ELR (cell line): ENCODE measurements around the gene ZMYND10.

Experiments
- DNase-seq: peaks from one replicate; pipeline ENCODE4 v3.0.0-alpha.2; 2015; ENCODE audit warnings: low read depth

ZMYND10 gene

DNA sequence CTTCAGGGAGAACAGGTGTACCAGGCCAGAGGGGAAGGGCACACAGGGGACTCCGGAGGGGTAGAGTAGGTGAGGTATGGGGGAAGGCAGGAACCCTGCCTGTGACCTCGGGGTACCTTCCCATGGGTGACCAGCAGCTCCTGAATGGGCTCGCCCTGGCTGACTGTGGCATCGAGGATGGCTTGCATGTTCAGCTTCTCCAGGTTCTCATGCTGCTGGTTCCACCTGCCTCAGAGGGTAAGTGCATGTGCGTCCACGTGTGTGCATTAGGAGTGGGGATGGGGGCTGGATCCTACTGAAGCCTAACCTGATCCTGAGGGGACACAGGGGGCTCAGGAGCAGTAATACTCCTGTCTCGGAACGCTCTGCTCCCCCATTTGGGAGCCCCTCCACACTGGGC, 524 bp downstream of the ZMYND10 start:
- DNase-seq, result no peak

DNA sequence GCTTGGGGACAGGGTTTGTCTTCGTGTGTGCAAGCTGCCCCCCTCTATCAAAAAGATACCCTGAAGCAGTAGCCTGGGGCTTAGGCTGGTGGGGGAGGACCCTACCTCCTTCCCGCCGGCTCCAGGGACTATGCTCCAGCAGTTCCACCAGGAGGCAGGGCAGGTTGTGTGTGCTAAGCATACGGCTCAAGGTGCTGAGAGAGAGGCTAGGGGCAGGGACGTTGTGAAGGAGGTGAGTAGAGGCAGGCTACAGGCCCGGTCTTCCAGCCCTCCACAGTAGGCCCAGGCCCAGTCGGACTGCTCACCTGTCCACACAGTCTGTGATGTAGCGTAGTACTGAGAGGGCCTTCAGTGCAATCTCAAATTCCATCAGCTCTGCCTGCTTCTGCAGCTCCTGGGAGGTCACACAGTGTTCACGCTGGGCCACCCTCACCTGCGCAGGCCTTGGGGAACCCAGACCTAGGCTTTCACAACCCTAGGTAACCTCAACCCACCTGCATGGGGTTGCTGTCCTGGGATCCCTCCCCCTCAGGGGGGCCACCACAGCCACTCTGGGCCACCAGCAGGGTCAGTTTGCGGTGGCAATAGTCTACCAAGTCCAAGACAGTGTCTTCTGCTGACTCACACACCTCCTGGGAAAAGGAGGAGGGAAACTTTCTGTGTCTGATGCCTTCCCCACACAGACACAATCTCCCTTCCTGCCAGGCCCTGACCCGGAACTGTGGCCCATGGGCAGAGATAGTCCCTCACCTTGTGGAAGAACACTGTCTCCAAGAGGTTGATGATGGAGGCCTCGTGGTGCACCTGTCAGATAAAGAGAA, 2.5 kb downstream of the ZMYND10 start:
- DNase-seq, result no peak

DNA sequence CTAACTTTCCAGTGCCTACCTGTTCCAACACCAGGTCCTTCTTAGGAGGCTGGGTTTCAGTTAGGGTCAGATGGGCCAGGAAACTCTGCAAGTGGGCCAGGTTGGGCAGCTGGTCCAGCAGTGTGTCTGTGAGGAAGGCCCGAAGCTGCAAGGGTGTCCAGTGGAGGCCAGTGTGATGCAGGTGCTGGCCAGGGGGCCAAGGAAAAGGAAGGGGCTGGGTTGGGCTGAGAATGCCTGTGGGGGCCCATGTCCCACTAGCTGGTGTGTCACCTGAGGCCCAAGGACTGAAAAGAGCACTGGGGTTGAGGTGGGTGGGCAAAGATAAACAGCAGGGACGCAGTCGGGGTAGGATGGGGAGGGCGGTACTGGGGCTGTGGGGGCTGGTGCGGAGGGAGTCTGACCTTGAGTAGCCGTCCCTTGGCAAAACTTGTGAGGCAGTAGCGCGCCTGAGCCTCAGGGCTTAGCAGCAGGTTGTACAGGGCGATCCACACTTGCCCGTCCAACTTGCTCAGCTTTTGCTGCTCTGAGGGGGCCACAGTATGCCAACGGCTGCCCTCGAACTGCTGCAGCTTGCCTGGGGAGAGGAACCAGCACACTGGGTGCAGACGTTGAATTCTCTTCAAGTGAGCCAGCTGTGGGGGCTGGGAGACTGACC, 3.4 kb downstream of the ZMYND10 start:
- no peak for DNase-seq

DNA sequence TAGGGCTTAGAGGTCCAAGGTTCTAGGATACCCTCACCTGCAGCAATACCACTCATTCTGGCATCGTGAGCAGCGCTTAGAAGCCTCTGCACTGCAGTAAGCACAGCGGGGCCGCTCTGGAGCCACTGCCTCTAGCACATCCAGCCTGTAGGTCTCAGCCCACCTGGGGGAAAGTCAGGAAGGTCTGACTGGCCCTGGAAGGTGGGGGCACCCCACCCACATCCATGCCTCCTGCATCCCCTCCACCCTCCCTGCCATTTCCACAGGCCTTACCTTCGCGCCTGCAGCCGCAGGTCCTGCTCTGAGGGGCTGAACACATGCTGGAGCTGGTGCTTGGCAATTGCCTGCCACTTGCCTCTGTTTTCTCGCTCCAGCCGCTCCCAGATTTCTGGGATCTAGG, 4.0 kb downstream of the ZMYND10 start:
- DNase-seq, result no peak

DNA sequence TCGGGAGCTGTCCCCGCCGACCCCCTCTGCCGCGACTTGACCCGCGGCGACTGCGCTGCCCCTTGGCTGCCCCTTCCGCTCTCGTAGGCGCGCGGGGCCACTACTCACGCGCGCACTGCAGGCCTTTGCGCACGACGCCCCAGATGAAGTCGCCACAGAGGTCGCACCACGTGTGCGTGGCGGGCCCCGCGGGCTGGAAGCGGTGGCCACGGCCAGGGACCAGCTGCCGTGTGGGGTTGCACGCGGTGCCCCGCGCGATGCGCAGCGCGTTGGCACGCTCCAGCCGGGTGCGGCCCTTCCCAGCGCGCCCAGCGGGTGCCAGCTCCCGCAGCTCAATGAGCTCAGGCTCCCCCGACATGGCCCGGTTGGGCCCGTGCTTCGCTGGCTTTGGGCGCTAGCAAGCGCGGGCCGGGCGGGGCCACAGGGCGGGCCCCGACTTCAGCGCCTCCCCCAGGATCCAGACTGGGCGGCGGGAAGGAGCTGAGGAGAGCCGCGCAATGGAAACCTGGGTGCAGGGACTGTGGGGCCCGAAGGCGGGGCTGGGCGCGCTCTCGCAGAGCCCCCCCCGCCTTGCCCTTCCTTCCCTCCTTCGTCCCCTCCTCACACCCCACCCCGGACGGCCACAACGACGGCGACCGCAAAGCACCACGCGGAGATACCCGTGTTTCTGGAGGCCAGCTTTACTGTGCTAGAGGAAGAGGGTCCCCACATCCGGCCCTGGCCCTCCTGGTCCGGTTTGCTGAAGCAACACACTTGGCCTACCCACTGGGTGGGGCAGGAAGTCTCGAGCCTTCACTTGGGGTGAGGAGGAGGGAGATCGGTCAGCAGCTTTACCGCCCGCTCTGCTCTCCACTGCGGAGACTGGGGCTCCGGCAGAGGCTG, 4.8 kb downstream of the ZMYND10 start, which contains the start of gene RASSF1:
RASSF1 (minus strand) TSS at position 389 of the 882 bp plus-strand sequence; CDS start at position 358, 31 bp downstream.
- peak; percentile 79 for DNase-seq

DNA sequence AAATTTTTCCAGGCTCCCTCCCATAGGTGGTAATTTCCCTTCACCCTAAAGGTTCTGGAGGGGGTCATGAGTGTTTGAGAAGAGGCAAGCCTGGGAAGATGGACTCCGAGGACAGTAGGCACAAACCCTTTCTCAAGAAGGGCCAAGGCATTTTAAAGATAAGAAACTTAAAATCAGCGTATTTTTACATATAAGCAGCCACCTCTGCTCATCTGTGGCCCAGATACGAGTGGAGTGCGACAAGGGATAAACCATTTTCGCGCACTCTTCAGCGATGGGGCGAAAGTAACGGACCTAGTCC, 5.4 kb downstream of the ZMYND10 start:
- no peak for DNase-seq

DNA sequence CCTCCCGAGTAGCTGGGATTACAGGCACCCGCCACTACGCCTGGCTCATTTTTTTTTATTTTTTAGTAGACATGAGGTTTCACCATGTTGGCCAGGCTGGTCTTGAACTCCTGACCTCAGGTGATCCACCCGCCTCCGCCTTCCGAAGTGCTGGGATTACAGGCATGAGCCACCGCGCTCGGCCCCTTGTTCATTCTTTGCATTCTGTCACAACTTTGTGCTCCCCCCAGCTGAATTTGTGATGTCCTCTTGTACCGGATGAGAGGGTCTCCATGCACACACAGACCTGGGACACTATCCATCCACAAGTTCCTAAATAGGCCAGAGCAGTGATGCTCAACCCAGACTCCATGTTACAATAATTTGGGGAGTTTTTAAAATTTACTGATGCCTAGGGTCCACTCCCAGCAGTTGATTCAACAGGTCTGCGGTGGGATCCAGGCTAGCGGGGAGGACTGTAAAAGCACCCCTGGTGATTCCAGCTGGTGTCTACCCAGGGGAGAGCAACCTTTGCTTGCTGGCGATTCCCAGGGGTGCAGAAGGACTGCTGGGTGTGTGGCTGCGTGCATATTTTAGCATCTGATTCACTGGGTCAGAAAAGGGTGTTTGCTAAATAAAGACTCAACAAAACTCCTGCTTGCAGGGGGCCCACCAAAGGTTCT, 5.9 kb downstream of the ZMYND10 start:
- DNase-seq, result peak; percentile 57

DNA sequence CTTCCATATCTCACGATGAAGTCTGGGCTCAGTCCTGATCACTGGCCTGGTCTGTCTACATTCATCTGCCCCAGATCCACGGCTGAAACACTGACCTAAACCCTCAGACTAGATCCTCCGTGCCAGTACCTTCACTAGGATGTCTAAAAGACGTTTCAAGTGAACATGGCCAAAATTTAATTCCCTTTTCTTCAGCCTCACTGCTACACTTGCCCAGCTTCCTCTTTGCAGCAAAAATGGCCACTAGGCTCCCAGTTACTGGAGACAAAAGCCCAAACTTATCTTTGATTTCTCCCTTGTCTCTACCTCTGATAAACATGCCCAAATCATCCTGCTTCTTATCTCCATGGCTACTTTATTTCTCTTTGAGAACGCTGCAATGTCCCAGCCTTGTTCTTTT, 6.6 kb downstream of the ZMYND10 start:
- peak; percentile 29 for DNase-seq

DNA sequence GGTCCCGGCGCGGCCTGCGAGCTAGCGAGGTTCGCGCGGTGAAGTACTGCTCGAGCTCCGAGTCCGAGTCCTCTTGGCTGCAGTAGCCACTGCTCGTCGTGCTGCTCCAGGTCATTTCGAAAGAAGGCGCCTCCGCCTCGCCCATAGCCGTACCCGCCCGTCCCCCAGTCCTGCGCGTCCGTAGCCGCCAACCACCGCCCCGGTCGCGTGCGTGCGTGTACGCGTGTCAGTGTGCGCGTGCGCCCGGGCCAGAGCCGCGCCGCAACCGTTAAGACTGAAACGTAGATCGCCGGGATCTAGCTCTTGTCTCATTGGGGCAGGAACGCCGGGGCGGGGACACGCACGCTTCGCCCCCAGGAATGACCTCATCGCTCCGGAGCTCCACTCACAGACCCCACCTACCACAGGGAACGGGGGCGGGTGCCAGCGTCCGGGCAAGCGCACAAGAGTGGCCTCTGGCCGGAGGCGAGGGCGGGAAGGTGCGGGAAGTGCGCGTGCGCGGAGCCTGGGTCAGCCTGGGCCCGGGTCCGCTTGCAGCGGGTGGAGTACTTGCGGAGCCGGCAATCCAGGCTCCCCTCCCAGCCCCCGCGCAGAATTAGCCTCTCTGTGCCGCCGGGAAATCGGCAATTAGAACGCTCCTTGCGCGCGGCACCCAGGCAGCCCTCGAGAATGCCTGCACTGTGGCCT, 8.2 kb downstream of the ZMYND10 start:
- peak; percentile 99 for DNase-seq

DNA sequence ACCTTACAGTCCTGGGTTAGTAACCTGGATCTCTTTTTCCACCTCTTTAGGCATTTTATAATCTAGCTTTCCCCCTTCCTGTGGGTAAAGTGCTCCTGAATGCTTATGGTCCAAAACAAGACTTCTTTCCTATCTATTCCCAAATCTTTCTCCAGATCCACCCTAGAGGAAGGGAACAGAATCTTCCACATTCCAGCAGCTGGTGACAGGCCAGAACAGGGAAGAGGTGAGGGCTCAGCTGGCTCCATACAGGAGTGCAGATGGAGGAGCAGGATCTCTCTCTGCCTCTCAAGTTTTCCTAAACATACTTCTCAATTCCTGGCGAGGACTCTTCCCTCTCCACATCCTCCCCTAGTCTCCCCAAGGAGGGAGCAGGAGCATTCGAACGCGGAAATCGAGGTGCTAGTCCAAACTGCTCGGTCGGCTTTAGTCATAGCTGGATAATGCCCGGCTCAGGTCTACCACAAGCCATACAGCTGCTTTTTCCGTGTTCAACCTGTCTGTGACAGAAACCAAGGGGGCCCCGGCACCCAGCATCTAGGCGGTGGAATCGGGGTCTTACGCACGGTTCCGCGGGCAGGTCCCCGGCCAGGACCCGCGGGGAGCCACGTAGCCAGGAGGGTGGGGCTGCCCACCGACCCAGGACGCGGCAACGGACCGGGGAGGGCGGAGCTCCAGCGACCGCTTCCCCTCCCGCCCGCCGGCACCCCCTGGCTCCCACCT, 8.9 kb downstream of the ZMYND10 start:
- DNase-seq, result peak; percentile 52

DNA sequence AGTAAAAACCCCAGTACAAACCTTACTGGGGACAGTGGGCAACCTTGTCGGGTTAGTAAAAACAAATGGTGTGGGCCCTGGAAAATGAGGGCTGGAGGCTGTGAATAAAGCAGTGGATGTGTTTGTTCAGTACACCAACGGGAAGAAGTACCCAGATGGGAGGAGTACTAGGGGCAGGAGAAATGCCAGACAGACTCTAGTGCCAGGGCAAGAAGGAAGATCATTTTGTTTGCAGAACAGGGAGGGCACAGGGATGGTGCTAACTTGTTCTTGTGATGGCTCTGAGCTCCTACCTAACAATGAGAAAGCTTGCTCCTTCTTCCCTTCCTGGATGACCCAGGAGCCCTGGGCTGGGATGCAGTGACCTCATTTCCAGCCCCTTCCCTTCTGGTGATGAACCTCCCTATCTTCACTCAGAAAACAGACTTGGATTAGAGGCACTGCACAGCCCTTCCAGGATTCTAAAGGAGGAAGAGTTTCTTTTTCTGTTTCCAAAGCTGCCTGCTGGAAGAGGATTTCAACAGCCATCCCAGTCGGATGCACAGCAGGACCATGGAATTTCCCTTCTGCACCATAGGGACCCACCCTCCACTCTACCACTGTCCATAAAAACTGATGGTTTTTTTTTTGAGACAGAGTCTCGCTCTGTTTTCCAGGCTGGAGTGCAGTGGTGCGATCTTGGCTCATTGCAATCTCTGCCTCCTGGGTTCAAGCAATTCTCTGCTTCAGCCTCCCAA, 11.0 kb downstream of the ZMYND10 start:
- DNase-seq, result no peak

DNA sequence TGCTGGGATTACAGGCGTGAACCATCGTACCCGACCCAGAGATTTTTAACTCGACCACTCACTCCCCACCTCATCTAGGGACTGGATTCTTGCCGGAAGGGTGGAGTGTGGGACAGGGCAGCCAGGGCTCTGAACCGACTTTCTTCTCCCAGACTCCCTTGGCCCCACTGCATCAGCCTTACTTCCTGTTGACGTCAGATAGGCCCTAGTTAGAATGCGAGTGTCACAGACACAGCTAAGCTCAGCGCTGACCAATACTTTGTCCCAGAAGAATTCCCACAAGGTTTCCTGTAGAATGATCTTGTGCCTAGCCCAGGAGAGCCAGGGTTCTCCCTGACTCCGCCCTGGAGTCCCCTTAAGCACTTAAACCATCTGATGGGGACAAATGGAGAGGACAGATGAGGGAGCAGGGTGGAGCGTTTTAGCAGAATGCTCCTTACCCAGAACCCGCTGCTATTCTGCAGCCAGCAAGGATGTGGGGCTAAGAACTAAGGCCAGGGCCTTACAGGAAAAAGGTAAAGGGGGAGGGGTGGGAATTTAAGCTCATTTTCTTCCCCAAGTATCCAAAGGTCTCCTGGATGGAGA, 11.7 kb downstream of the ZMYND10 start:
- peak; percentile 78 for DNase-seq

DNA sequence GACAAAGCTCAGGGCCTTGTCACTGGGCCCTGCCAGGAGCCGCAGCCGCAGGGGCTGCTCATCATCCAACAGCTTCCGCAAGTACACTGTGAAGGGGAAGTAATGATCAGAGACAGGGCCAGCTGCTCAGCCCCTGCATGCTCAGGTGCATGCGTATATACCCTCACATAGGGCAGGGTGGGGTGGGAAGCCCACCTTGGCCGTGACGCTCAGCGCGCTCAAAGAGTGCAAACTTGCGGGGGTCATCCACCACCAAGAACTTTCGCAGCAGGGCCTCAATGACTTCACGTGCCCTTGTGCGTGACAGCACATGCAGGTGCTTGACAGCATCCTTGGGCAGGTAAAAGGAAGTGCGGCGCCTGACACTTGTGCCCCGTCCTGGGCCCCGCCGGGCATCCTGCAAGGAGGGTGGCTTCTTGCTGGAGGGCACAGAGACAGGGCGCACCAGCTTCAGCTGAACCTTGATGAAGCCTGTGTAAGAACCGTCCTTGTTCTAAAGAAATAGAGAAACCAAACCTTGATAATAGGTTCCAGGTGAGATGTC, 14.1 kb downstream of the ZMYND10 start:
- no peak for DNase-seq

DNA sequence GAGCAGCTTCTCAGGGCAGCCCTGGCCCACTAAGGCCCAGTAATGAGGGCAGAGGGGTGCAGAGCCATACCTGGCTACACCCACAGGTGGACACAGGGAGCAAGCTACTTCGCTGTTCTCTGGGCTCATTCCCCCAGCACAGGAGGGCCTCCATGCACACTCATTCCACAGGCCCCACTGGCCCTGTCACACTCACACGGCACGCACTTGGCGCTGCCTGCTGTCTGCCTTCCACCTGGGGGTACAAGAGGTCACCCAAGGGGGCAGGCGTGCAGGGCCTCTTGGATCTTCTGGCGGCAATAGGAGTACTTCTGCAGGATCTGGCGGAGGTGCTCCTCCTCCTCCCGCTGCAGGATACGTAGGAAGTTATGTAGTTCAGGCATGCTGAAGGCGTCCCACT, 15.2 kb downstream of the ZMYND10 start:
- DNase-seq, result no peak

DNA sequence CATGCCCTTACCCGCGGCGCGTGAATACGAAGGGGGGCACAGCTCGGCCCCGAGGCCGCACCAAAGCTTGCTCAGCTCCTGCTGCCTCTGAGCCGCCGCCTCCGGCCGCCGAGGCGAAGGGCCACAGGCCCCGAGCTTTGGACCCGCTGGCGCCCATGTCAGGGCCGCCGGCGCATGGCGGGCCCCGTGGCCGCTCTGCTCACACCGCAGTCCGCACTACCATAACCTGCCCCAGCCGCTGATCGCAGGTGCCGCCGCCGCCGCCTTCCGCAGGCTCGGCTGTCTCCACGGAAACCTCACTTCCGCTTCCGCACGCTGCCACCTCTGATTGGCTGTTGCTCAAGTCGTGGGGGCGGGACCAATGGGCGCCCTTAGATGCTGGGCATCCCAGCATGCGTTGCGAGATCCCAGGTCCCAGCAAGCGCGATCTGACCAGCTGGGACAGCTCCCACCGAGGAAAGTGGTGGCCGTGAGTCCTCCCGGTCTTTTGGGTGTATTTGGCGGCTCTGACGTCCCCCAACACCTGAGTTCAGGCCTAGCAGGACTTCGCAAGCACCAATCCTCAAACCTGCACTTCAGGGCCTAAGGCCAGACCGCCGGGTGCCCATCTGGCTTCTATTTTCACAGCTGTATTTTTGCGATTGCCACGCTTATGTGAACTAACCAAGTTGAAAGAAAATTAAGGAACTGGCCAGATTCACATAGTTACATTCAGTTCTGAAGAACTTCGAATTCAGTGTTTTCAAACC, 17.4 kb downstream of the ZMYND10 start, which contains the start of gene TUSC2:
TUSC2 (minus strand) TSS at position 281 of the 749 bp plus-strand sequence; CDS start at position 157, 124 bp downstream.
- DNase-seq, result peak; percentile 98

DNA sequence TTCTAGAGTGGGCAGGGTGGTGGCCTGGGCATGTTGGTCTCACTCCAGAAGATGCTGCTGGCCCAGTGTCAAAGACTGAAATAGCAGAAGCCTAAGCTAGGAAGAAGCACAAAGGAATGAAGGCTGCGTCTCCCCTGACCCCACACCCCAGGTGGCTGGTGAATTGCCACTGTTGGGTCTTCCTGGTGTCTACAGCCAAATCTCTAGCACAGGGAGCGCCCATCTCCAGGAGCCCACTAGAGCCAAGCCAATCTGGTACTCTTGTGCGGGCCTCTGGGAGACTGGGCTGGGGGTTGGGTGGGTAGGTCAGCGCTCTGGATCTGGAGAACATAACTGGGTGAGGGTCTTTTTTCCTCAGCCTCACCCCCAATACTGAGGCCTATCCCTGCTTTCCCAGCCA, 18.4 kb downstream of the ZMYND10 start:
- no peak for DNase-seq

DNA sequence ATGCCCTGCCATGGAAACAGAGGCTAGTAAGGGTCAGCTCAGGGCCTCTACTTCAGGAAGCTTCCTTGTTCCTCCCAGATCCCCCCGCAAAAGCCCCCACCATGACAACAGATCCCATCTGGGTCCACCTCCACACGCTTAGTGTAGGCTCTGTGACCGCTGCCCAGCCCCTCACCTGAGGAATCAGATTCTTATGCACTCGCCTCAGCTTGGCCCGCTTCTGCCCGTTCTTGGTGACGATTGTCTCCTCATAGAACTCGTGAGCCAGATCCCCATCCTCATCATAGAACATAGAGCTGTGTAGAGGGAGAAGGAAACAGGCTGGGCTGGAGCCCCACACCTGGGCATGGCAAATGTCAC, 19.4 kb downstream of the ZMYND10 start:
- DNase-seq, result no peak

DNA sequence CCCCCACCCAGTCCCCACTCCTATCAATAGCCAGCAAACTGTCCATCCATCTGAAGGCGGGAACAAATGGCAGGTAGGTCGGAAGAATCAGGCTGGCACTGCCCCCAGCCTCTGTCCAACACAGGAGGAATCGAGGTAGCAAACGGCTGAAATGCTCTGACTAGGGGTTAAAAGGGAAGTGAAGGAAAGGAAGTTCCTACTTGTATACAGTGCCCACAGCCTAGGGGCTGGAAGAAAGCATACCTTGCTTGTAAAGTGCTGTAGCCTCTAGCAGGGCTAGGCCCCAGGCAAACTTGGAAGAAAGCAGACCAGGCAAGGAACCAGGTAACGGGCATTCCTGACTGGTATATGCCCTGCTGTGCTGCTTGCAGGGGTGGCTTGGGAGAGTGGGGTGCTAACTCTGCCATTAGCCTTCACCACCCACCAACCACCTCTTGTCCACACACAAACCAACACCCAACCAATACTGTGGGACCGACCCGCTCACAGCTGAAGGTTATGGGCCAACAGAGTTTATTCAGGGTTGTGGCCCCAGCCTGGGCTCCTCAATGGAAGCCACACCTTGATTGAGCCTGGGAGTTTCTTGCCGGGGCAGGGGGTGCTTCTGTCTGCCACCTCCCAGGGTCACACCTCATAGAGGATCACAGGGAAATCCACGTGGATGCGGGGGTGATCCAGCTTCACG, 19.9 kb downstream of the ZMYND10 start:
- no peak for DNase-seq
